ENCODE data around the gene COL20A1.

Gene COL20A1

GRCh38 chr20:63347950-63348827, 55.2 kb downstream of the COL20A1 start:
- Mint-ChIP-seq H3K9me3 (peaks cover 2 to 13% of the 10 kb centered on the region in 2 donors), H3K27me3 (no peaks in the 10 kb centered on the region), H3K27ac (no peak overlapping the region), H3K4me1 (no peaks in the 10 kb centered on the region), H3K4me3 (no peak overlapping the region), H3K36me3 (peaks cover 0 to 4% of the 10 kb centered on the region in 2 donors)
- DNase-seq (no peak), ATAC-seq (replicated peaks) (no peak)

DNA sequence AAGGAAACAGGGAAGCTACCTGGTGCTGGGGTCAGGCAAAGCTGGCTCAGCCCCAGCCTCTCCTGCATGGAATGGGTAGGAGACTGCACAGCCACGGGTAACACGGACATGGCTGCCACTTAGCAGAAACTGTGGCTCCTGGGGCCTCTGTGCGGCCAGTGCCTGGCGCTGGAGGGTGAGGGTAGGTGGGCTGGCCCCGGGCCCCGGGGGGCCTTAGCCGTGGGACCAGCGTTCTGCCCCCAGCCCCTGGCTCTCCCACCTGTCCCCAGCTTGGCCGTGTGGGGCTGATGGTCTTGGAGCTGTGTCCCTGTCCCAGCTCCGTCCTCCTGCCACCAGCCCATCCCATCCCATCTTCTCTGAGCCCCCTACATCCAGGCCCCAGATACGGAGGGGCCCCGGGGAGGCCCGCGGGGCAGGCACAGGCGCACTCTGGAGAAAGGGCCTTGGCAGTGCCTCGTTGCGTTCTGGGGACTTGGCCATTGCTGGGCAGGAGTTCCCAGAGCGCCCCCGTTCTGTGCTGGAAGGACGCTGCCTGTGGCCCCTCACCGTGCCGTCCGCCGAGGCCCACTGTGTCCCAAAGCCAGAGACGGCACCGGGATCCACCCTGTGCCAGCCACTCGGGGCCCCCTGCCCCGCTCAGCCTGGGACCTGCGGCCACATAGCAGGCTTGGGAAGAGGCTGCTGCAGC, 56.0 kb downstream of the COL20A1 start:
- Mint-ChIP-seq H3K36me3 (peaks cover 0 to 4% of the 10 kb centered on the region in 2 donors), H3K4me3 (no peak overlapping the region), H3K4me1 (no peaks in the 10 kb centered on the region), H3K27ac (no peak overlapping the region), H3K27me3 (no peaks in the 10 kb centered on the region), H3K9me3 (peaks cover 2 to 13% of the 10 kb centered on the region in 2 donors)
- ATAC-seq (replicated peaks) (no peak), DNase-seq (no peak)

- Mint-ChIP-seq H3K4me3 (no peak overlapping the region), H3K9me3 (peaks cover 2 to 13% of the 10 kb centered on the region in 2 donors), H3K27ac (no peak overlapping the region), H3K27me3 (no peaks in the 10 kb centered on the region), H3K36me3 (peaks cover 0 to 4% of the 10 kb centered on the region in 2 donors), H3K4me1 (no peaks in the 10 kb centered on the region)
- DNase-seq (no peak), ATAC-seq (replicated peaks) (no peak)
Measured at GRCh38 chr20:63349516-63349895, 56.5 kb downstream of the COL20A1 start.

DNA sequence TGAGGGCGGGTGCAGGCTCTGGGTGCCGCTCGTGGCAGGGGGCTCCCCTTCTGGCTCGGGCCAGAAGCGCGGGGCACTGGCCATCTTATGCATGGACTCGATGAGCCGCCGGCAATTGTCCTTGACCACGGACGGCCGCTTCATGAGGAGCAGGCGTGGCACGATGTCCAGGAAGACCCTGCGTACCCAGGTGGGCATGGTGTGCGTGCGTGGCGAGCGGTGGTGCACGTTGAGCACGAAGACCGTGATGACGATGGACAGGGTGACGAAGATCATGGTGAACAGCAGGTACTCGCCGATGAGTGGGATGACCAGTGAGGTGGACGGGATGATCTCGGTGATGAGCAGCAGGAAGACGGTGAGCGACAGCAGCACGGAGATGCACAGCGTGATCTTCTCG, 57.2 kb downstream of the COL20A1 start:
- H3K27ac Mint-ChIP-seq = no peak overlapping the region
- H3K36me3 Mint-ChIP-seq = peaks cover 0 to 4% of the 10 kb centered on the region in 2 donors
- no peaks in the 10 kb centered on the region for H3K4me1 Mint-ChIP-seq
- ATAC-seq (replicated peaks) (no peak), DNase-seq (no peak)
- peaks cover 2 to 13% of the 10 kb centered on the region in 2 donors for H3K9me3 Mint-ChIP-seq
- no peak overlapping the region for H3K4me3 Mint-ChIP-seq
- peaks cover 0 to 3% of the 10 kb centered on the region in 2 donors for H3K27me3 Mint-ChIP-seq

GRCh38 chr20:63350597-63351325, 57.8 kb downstream of the COL20A1 start:
- ATAC-seq (replicated peaks) = no peak
- H3K27ac Mint-ChIP-seq = no peak overlapping the region

DNA sequence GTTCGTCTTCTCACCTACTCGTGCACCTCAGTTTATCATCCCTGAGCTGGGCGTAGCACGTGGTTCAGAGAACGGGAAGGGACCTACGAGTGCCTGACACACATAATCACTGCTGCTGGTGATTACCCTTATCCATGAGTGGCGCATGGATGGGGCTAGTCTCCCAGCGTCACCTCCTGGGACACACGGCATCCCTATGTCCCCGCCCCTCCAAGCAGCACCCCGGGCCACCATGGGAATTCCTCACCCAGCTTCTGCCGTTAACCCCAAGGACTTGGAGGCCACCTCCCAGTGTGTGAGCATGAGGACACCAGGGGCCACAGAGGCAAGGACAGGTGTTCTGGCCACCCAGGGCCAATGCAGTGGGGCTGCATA, 58.3 kb downstream of the COL20A1 start:
- Mint-ChIP-seq H3K9me3 (peaks cover 2 to 13% of the 10 kb centered on the region in 2 donors), H3K36me3 (peaks cover 0 to 4% of the 10 kb centered on the region in 2 donors), H3K27ac (no peak overlapping the region), H3K4me1 (no peaks in the 10 kb centered on the region), H3K27me3 (peaks cover 0 to 3% of the 10 kb centered on the region in 2 donors), H3K4me3 (no peak overlapping the region)
- ATAC-seq (replicated peaks) (no peak), DNase-seq (no peak)

More at GRCh38 chr20:63350597-63351325, 57.8 kb downstream of the COL20A1 start:
- H3K27me3 Mint-ChIP-seq = peaks cover 0 to 3% of the 10 kb centered on the region in 2 donors
- H3K4me1 Mint-ChIP-seq = no peaks in the 10 kb centered on the region
- no peak for DNase-seq
- H3K36me3 Mint-ChIP-seq = peaks cover 0 to 4% of the 10 kb centered on the region in 2 donors
- no peak overlapping the region for H3K4me3 Mint-ChIP-seq
- H3K9me3 Mint-ChIP-seq = peaks cover 2 to 13% of the 10 kb centered on the region in 2 donors

DNA sequence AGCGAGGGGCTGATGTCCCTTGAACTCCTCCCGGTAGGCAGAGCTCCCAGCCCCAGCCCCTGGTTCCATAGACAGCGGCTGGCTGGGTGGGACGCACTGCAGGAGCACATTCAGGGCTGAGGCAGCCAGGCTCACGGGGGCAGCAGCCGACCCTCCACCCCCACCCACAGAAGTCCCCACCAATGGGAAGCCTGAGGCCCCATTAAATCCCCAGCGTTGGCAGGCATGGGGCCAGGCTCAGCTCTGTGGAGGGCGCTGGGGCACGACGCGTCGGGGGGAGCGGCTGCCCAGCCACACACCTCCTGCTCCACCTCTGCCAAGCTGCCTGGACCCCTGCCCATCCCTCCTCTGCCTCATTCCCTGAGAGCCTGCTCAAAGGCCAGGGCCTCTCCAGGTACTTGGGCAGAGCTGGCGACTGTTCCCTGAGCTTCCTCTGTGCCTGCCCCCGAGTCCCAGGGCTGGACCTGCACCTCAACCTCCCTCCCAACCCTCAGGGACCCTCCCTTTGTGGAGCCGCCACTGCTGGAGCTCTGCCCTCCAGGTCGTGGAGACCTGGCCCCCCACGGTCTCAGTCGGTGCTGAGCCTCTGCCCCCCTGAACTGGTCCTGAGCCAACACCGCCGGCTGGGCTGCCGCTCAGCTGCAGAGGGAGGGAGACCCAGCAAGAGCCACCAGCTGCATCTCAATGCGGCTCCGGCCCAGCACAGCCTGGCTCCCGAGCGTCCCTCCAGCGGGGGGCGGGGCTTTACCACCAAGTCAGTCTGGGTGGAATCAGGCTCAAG, 59.0 kb downstream of the COL20A1 start:
- DNase-seq (no peak), ATAC-seq (replicated peaks) (no peak)
- peaks cover 0 to 4% of the 10 kb centered on the region in 2 donors for H3K36me3 Mint-ChIP-seq
- no peaks in the 10 kb centered on the region for H3K4me1 Mint-ChIP-seq
- H3K9me3 Mint-ChIP-seq = peaks cover 2 to 15% of the 10 kb centered on the region in 2 donors
- H3K27ac Mint-ChIP-seq = no peak overlapping the region
- peaks cover 0 to 7% of the 10 kb centered on the region in 2 donors for H3K27me3 Mint-ChIP-seq
- no peak overlapping the region for H3K4me3 Mint-ChIP-seq

- Mint-ChIP-seq H3K4me3 (no peak overlapping the region), H3K9me3 (peaks cover 2 to 16% of the 10 kb centered on the region in 2 donors), H3K27ac (no peak overlapping the region), H3K27me3 (peaks cover 0 to 11% of the 10 kb centered on the region in 2 donors), H3K36me3 (peaks cover 0 to 4% of the 10 kb centered on the region in 2 donors), H3K4me1 (no peaks in the 10 kb centered on the region)
- DNase-seq = no peak
- ATAC-seq (replicated peaks) = no peak
Measured at GRCh38 chr20:63352811-63353221, 59.8 kb downstream of the COL20A1 start.

DNA sequence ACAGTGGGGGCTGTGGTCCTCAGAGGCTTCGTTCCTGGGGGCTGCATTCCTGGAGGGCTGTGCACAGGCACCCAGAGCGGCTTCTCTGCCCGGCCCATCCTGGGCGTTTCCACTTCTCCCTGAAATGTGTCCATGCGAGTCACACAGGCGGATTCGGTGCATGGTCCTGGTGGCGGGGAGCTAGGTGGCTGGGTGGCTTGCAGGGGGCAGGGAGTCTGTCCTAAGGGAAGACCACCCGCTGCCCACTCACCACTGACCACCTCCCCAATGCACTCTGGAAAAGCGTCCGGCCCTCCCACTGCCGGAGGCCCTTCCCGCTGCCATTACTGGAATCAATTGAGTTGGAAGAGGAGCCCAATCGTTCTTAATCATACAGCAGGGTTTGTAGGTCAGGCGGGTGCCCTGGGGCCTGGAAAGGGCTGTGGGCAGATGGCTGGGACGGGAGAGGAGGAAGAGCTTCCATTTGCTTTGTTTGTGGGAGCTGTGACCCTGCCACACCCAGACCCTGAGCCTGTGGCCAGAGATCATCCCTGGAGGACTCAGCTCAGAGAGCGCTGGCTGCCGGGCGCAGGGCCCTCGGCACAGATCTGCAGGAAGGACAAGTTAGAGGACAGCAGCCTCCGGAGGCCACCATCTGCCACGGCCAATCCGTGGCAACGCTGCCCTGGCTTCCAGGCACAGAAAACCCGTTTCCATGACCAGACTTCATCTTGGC, 61.8 kb downstream of the COL20A1 start:
- ATAC-seq (replicated peaks) (no peak), DNase-seq (no peak)
- H3K9me3 Mint-ChIP-seq = peaks cover 2 to 16% of the 10 kb centered on the region in 2 donors
- no peak overlapping the region for H3K27ac Mint-ChIP-seq
- peaks cover 16 to 22% of the 10 kb centered on the region in 2 donors for H3K27me3 Mint-ChIP-seq
- H3K4me3 Mint-ChIP-seq = no peak overlapping the region
- peaks cover 0 to 4% of the 10 kb centered on the region in 2 donors for H3K36me3 Mint-ChIP-seq
- H3K4me1 Mint-ChIP-seq = peaks cover 0 to 2% of the 10 kb centered on the region in 2 donors

DNA sequence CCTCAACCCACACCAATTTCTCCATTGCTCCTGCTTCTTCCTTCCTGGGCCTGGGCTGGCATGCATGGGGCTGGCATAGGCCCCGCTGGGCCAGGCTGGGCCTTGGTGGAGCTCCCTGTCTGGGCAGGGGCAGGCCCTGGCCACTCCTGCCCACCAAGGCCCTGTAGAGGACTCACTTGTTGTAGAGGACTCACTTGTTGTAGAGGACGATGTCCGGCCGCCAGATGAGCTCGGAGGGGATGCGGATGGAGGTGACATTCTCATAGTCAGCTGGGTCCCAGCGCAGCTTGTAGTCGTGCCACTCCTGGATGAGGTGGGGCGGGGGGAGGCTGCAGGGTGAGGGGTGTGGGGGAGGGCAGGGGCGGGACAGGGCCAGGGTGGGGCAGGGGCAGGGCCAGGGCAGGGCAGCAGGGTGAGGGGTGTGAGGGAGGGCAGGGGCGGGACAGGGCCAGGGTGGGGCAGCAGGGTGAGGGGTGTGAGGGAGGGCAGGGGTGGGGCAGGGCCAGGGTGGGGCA, 62.9 kb downstream of the COL20A1 start:
- DNase-seq (no peak), ATAC-seq (replicated peaks) (no peak)
- Mint-ChIP-seq H3K27me3 (peaks cover 25 to 26% of the 10 kb centered on the region in 2 donors), H3K27ac (no peak overlapping the region), H3K4me1 (peaks cover 0 to 2% of the 10 kb centered on the region in 2 donors), H3K9me3 (peaks cover 2 to 8% of the 10 kb centered on the region in 2 donors), H3K4me3 (no peak overlapping the region), H3K36me3 (no peaks in the 10 kb centered on the region)

GRCh38 chr20:63356511-63356910, 63.5 kb downstream of the COL20A1 start:
- Mint-ChIP-seq H3K4me3 (no peak overlapping the region), H3K27ac (no peak overlapping the region), H3K36me3 (no peaks in the 10 kb centered on the region), H3K27me3 (peaks cover 25 to 26% of the 10 kb centered on the region in 2 donors), H3K4me1 (peaks cover 0 to 2% of the 10 kb centered on the region in 2 donors), H3K9me3 (peaks cover 0 to 3% of the 10 kb centered on the region in 2 donors)
- no peak for ATAC-seq (replicated peaks)
- no peak for DNase-seq

DNA sequence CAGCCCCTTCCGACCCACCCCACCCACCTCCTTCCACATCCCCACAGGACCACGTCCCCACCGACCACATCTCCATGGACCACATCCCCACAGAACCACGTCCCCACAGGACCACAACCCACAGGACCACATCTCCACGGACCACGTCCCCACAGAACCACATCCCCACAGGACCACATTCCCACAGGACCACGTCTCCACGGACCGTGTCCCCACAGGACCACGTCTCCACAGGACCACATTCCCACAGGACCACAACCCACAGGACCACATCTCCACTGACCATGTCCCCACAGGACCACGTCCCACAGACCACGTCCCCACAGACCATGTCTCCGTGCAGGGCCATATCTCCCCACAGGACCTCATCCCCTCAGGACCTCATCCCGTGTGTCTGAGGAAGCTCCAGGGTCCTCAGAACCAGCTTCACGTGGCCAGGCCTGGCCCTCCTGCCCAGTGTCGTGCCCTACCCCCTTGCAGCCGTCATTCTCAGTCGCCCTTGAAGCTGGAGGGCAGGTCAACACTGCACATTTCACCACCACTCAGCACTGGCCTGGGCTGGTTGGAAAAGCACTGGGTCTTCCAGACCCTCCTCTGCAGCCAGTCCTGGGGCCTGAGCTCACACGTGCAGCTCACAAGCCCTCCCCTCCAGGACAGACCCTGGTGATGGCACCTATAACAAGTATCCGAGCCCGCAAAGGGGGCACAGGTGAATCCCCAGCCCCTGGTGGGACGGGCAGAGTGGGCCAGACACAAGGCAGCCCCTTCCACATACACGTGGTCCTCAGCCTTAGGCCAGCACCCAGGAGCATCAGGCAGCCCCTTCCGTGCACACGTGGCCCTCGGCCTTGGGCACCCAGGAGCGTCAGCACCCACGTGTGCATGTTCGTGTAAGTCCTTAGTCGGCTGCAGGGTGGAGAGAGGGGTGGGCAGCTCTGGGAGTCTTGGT, 64.2 kb downstream of the COL20A1 start:
- peaks cover 29 to 30% of the 10 kb centered on the region in 2 donors for H3K27me3 Mint-ChIP-seq
- H3K4me3 Mint-ChIP-seq = no peak overlapping the region
- DNase-seq = no peak
- ATAC-seq (replicated peaks) = no peak
- peaks cover 0 to 3% of the 10 kb centered on the region in 2 donors for H3K9me3 Mint-ChIP-seq
- H3K36me3 Mint-ChIP-seq = no peaks in the 10 kb centered on the region
- H3K4me1 Mint-ChIP-seq = peaks cover 2% of the 10 kb centered on the region in 2 donors
- no peak overlapping the region for H3K27ac Mint-ChIP-seq

Measured in stimulated activated naive B cell treated with anti-CD40 and anti-IgM and Interleukin-4, amounts not matched to agents 10 μg/mL and 1 μg/mL and 100 μg/mL, for 72 hours (primary cell).